Thyroid gland (tissue), 4 donors: ENCODE data around the gene ITGB1. TPM values are rescaled to one million over a fixed set of nuclear protein-coding genes. Genes with fewer than 3 reads are reported as not detected.

Source experiments
- DNase-seq, 2 donors: peaks; one replicate each; pipeline ENCODE4 v3.0.0-alpha.2; 2019
- H3K27ac ChIP-seq, 3 donors: fragments of 200-600 bp; sonication (generic); 1 replicate in 2 of 3; 2 replicates in 1 of 3; pipeline ENCODE4 v1.5.1; 2016 to 2019; ENCODE audit warnings: mild to moderate bottlenecking in 1 of 3, moderate library complexity in 1 of 3
- H3K27me3 ChIP-seq: fragments of 200-600 bp; sonication (generic); one replicate; pipeline ENCODE4 v1.5.1; 2019
- H3K36me3 ChIP-seq, 2 donors: fragments of 200-600 bp; sonication (generic); one replicate each; pipeline ENCODE4 v1.5.1; 2016 to 2019
- H3K4me1 ChIP-seq, 2 donors: fragments of 200-600 bp; sonication (generic); one replicate each; pipeline ENCODE4 v1.5.1; 2017 to 2019
- H3K4me3 ChIP-seq, 3 donors: fragments of 200-600 bp; sonication (generic); replicated peaks in 1 of 3; 1 replicate in 2 of 3; 2 replicates in 1 of 3; pipeline ENCODE4 v1.5.1; 2016; ENCODE audit warnings: mild to moderate bottlenecking in 1 of 3
- H3K9me3 ChIP-seq: fragments of 200-600 bp; sonication (generic); one replicate; pipeline ENCODE4 v1.5.1; 2017
- POLR2A ChIP-seq, 2 donors: fragments of 450-650 bp; IDR thresholded peaks; one replicate each; pipeline ENCODE4 v1.6.1; 2017; ENCODE audit warnings: antibody characterized with exemption in 2 of 2, mild to moderate bottlenecking in 2 of 2, moderate library complexity in 1 of 2
- WGBS, 2 donors: methylation state at CpG; one replicate each; pipeline ENCODE4 v1.1.5; 2017; 5-methylcytosine and 5-hydroxymethylcytosine counted together
- intact Hi-C: fragments of 100-400 bp; cut with DNase I; formaldehyde crosslinking; loops from one replicate; pipeline ENCODE4 v1.15.1; 2023
- total RNA-seq, 4 donors: library from RNA; depleted of rRNA; stranded (reverse); fragments of >200 nt; gene quantifications; one replicate each; pipeline ENCODE4 v1.2.3, GENCODE V29; 2016
- TF ChIP-seq, protein P1 (sequence below), 6 experiments: fragments of 200-600 bp in 3 of 6; fragments of 450-650 bp in 3 of 6; sonication (generic) in 3 of 6; IDR thresholded peaks; one replicate each; pipeline ENCODE4 v1.5.1; 2016 to 2019; ENCODE audit warnings: antibody characterized with exemption in 6 of 6, mild to moderate bottlenecking in 2 of 6, inconsistent platforms in 1 of 6, moderate library complexity in 1 of 6

ITGB1 gene
- total RNA-seq, 4 donors from 2014 or later: 264 to 699 (median 417) TPM

DNA sequence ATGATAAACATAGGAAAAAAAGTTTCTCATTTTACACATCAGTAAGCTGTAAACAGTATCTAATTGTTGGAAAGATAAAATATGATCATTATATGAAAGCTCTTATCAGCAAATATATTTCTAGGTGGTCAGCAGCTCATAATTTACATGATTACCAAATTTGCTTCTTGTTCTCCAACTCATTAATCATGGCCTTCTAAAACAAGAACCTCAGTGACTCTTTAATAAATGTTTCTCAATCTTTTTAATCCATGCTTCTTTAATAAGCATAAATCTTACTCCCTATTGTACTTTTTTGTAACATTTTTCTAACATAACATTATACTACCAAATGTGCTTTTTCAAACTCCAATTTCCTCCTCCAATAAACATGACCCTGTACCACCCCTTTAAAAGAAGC lies 5.9 kb downstream of the ITGB1 start:
- TF ChIP-seq, protein P1, sequence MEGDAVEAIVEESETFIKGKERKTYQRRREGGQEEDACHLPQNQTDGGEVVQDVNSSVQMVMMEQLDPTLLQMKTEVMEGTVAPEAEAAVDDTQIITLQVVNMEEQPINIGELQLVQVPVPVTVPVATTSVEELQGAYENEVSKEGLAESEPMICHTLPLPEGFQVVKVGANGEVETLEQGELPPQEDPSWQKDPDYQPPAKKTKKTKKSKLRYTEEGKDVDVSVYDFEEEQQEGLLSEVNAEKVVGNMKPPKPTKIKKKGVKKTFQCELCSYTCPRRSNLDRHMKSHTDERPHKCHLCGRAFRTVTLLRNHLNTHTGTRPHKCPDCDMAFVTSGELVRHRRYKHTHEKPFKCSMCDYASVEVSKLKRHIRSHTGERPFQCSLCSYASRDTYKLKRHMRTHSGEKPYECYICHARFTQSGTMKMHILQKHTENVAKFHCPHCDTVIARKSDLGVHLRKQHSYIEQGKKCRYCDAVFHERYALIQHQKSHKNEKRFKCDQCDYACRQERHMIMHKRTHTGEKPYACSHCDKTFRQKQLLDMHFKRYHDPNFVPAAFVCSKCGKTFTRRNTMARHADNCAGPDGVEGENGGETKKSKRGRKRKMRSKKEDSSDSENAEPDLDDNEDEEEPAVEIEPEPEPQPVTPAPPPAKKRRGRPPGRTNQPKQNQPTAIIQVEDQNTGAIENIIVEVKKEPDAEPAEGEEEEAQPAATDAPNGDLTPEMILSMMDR (IDR thresholded peaks at IDR 0.05): no peak
- TF ChIP-seq POLR2A (IDR thresholded peaks at IDR 0.05): no peak
- intact Hi-C loops: no loop called here
- Histone ChIP-seq H3K27me3 (no peaks in the 10 kb centered on the region), H3K4me3 (no peak overlapping the region), H3K9me3 (no peaks in the 10 kb centered on the region), H3K4me1 (peaks cover 31 to 40% of the 10 kb centered on the region in 2 donors), H3K36me3 (no peaks in the 10 kb centered on the region), H3K27ac (no peak overlapping the region)
- DNase-seq: no peak

DNA sequence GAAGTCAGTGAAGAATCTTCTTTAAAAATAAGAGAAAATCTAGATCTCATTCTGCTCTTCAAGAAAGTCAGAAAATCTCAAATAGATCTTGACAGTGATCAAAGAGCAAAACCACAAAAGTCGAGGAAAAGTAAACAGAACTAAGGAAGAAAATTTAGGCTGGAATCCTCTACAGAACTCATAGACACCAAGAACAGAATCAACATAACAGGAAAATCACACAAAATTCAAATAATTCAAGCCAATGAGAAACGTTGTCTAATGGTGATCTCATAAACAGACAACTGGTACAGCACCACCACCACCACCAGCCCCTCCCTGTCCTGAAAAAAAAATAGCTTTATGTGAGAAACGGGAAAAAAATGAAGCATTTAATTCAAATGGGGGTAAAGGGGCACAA lies 6.9 kb downstream of the ITGB1 start:
- DNase-seq: no peak
- H3K4me3 ChIP-seq: no peak overlapping the region
- TF ChIP-seq, protein P1 (IDR thresholded peaks at IDR 0.05): no peak
- no peak for TF ChIP-seq POLR2A (IDR thresholded peaks at IDR 0.05)
- no peak overlapping the region for H3K27ac ChIP-seq
- no peaks in the 10 kb centered on the region for H3K9me3 ChIP-seq
- intact Hi-C loops: no loop called here
- WGBS, 2 donors: 35 to 45% methylated on average over 3 of the region's 3 CpGs
- no peaks in the 10 kb centered on the region for H3K27me3 ChIP-seq
- H3K4me1 ChIP-seq: peaks cover 38 to 39% of the 10 kb centered on the region in 2 donors
- no peaks in the 10 kb centered on the region for H3K36me3 ChIP-seq

DNA sequence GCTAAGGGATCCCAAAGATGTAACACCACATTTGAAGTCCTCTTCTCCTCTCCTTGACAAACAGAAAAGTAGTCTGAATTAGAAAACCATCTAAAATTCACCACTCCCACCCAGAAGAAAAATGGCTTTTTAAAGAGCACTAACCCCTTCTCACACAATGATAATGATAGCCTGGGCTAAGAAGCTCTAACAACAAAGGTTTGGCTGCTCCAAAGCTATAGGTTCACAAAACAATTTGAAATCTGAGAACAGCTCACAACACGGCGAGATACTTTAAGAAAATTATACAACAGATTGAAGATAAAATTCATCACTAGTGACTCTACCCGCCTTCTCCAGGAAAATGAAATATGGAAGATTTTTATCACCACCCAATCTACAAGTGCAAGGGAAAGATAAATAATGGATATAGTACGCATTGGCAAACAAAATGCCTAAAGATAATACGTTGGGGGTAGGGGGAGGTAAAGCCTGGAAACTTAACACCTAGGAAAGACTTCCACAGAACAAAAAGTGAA lies 7.4 kb downstream of the ITGB1 start:
- Histone ChIP-seq H3K9me3 (no peaks in the 10 kb centered on the region), H3K4me3 (no peak overlapping the region), H3K27me3 (no peaks in the 10 kb centered on the region), H3K27ac (no peak overlapping the region), H3K4me1 (peaks cover 33 to 39% of the 10 kb centered on the region in 2 donors), H3K36me3 (no peaks in the 10 kb centered on the region)
- no peak for TF ChIP-seq POLR2A (IDR thresholded peaks at IDR 0.05)
- TF ChIP-seq, protein P1 (IDR thresholded peaks at IDR 0.05): no peak
- no peak for DNase-seq
- WGBS, 2 donors: 67 to 81% methylated on average over 5 of the region's 5 CpGs
- intact Hi-C loops: no loop called here

DNA sequence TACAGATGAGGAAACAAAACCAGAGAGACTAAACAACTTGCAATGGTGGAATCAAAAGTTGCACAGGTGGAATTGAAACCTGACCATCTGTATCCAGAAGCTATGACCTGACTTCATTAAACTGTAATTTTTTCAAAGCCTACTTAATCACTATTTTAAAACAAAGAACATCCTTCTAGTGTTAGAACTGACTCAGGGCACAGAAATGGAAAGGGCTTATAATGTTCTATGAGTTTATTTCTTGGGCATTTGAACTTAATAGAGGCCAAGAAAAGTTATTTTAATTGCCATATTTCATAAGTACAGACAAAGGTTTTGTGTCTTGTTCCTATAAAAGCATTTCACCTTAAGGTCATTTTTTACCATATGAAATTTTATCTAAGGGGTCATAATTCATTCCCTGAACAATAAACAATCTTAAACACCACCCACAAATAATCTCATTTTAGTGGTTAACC lies 8.8 kb downstream of the ITGB1 start:
- no peak overlapping the region for H3K4me3 ChIP-seq
- H3K9me3 ChIP-seq: no peaks in the 10 kb centered on the region
- peaks cover 19 to 35% of the 10 kb centered on the region in 2 donors for H3K4me1 ChIP-seq
- DNase-seq: no peak
- H3K27me3 ChIP-seq: no peaks in the 10 kb centered on the region
- no peak overlapping the region for H3K27ac ChIP-seq
- TF ChIP-seq, protein P1 (IDR thresholded peaks at IDR 0.05): no peak
- TF ChIP-seq POLR2A (IDR thresholded peaks at IDR 0.05): no peak
- no peaks in the 10 kb centered on the region for H3K36me3 ChIP-seq
- intact Hi-C loops: no loop called here

DNA sequence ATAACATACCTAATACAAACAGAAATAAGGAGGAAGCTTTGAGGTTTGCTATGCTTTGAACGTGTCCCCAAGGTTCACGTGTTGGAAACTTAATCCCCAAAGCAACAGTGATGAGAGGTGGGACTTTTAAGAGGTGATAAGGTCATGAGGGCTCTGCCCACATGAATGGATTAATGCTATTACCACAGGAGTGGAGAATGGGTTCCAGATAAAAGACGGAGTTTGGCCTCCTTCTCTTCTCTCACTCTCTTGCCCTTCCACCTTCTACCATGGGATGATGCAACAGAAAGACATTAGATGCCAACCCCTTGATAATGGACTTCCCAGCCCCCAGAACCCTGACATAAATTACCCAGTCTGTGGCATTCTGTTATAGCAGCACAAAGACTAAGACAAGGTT lies 9.6 kb downstream of the ITGB1 start:
- H3K27me3 ChIP-seq: no peaks in the 10 kb centered on the region
- peaks cover 16 to 35% of the 10 kb centered on the region in 2 donors for H3K4me1 ChIP-seq
- no peak overlapping the region for H3K4me3 ChIP-seq
- WGBS, 2 donors: 60 to 77% methylated on average over 3 of the region's 3 CpGs
- intact Hi-C loops: no loop called here
- no peaks in the 10 kb centered on the region for H3K9me3 ChIP-seq
- TF ChIP-seq POLR2A (IDR thresholded peaks at IDR 0.05): no peak
- TF ChIP-seq, protein P1 (IDR thresholded peaks at IDR 0.05): no peak
- H3K36me3 ChIP-seq: no peaks in the 10 kb centered on the region
- no peak for DNase-seq
- no peak overlapping the region for H3K27ac ChIP-seq
